GM21717 (cell line): ENCODE results near the gene RCOR3.
"Not testable (repeated sequence)": the region's sequence is repeated elsewhere in the genome, so short reads cannot be mapped to it uniquely, and the experiment has no call there.

ENCODE experiments used
- ATAC-seq: cut with Tn5 transposase; IDR thresholded peaks from one replicate; pipeline ENCODE4 v1.9.1; 2021; ENCODE audit warnings: mild to moderate bottlenecking, moderate library complexity; ENCODE audit not compliant: unreplicated experiment

Gene RCOR3

GRCh38 chr1:211259638-211260126, 516 bp downstream of the RCOR3 start:
- no peak for ATAC-seq

- ATAC-seq: peak; percentile 40
These were observed 1.3 kb downstream of the RCOR3 start for GRCh38 chr1:211260141-211261107.

DNA sequence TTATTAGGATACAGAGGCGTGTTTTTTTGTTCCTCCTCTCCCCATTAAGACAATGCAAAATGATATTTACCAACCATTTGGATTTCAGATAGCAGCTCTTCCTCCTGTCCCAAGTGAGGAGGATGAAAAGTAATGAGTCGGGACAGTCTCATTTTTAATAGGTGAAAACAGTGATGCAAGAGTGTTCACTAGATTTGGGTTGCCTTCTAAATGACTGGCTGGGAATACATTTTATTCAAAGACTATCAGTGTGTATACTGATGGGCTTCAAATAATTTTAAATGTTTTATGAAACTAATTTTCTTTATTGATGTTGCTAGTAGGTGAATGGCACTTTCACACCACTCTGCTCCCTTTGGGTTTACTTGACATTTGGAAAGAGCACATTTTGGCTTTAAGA, 2.1 kb downstream of the RCOR3 start:
- no peak for ATAC-seq

GRCh38 chr1:211263022-211263421, 3.9 kb downstream of the RCOR3 start:
- not testable (repeated sequence) for ATAC-seq

- ATAC-seq: no peak
These were observed 8.2 kb downstream of the RCOR3 start for GRCh38 chr1:211267204-211267857.

GRCh38 chr1:211279340-211279739, 20.2 kb downstream of the RCOR3 start:
- no peak for ATAC-seq

DNA sequence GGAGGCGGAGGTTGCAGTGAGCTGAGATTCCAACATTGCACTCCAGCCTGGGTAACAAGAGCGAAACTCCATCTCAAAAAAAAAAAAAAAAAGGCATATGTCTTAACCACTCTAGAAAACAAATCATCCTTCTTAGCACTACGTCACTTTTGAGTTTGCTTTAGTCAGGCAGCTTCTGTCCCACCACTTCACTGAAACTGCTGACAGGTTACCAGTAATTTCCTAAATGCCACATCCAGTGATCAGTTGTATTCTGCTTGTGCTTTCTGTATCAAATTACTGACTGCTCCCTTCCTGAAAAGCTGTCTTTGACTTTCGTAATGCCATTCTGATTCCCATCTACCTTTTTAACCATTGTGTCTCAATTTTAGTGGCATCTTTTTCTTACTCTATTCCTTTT, 21.7 kb downstream of the RCOR3 start:
- ATAC-seq: no peak

DNA sequence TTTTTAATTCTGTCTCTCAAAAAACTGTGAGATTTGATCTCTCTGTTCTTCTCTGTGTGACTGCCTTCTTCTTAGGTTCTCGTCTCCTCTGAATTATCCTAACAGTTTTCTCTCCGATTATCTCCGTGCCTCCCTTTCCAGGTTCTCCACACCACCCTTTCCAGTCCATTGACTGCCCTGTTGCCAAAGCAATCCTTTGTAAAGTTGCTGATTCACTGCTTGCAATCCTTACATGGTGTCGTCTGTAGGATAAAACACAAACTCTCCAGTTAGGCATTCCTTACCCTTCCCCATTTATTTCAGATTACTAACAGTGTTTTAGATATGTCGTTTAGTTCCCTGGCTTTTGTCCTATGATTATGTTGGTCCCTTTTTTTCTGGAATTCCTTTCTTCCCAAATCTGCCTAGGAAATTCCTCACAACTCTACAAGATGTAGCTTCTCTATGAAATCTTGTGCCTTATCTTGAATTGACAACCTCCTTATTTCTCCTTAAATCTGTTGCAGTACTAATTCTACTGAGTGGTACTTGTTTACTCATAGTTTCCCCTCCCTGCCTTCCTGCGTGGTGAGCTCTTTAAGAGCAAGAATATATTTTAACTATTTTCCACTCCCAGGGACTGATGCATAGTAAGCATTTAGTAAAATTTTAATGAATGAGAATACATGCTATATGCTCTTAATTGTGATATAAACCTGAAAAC, 22.3 kb downstream of the RCOR3 start:
- no peak for ATAC-seq

GRCh38 chr1:211282023-211282373, 22.8 kb downstream of the RCOR3 start:
- ATAC-seq: no peak

DNA sequence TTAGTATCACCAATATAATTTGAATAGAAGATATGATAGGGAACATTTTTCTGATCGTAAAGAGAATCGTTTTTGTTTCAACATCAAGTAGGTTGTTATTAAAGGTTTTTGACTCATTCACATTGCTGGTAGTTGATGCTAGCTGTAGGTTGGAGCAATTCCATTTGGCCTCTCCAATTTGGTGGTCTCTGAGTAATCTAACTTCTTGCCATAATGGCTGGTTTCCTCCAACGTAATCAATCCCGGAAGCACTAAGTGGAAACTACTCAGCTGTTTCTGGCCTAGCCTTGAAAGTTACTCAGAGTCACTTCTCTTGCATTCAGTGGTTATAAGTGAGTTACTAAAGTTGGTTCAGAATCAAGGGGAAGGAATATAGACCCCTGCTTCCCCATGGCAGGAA, 26.0 kb downstream of the RCOR3 start:
- ATAC-seq: no peak

DNA sequence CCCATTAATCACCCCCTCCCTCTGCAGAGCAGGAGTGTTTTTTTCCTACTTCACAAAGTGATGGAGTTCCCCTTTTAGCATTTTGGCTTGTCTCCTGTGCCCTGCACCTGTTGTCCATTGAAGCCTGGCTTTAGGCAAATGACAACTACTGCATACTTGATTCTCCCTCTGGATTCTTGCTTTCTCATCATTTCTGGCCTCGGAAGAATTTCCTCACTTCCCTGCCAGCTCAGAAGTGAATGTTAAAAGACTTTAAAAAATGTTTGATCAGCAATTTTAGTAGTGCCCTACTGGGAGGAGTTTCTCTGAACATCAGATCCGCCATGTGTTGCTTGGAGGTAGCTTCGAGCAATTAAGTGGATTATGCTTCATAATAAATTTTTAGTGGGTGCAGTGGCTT, 28.1 kb downstream of the RCOR3 start:
- ATAC-seq: no peak

- no peak for ATAC-seq
These were observed 33.2 kb downstream of the RCOR3 start for GRCh38 chr1:211292411-211292810.

- ATAC-seq: no peak
These were observed 37.2 kb downstream of the RCOR3 start for GRCh38 chr1:211296396-211296795.

DNA sequence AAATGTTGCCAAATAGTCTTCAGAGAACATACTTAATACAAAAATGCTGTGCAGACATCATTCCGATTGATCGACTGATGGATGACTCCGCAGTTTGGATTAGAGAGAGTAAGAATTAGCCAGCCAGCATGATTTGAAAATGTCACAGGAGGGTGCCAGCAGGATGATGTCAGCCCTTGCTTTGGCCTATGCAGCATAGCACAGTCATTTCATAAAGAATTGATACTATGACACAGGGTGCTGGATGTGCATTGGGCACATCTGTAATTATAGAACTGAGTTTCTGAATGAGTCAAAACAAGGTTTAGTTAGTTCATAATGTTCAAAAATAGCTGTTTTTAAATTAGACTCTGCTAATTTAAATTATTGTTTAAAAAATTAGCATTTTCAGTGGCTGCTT, 45.9 kb downstream of the RCOR3 start:
- ATAC-seq: peak; percentile 97

DNA sequence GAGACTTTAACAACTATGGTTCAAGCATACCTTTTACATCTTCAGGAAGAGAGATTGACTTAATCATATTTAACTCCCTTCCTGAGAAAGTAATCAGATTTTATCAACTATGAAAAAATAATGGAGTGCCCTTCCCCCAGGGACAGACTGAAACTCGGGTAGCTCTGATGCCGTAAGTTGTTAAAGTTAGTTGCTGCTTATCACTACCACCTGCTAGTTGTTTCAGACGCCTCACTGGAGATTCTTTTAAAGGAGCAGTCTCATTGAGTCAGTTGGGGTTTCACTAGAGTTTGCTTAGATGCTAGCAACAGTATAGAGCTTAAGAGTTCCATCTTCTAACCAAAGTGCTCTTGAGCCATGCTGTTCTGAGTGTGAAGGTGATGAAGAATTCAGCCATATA, 50.5 kb downstream of the RCOR3 start:
- ATAC-seq: no peak

GRCh38 chr1:211313392-211313791, 54.2 kb downstream of the RCOR3 start:
- no peak for ATAC-seq

DNA sequence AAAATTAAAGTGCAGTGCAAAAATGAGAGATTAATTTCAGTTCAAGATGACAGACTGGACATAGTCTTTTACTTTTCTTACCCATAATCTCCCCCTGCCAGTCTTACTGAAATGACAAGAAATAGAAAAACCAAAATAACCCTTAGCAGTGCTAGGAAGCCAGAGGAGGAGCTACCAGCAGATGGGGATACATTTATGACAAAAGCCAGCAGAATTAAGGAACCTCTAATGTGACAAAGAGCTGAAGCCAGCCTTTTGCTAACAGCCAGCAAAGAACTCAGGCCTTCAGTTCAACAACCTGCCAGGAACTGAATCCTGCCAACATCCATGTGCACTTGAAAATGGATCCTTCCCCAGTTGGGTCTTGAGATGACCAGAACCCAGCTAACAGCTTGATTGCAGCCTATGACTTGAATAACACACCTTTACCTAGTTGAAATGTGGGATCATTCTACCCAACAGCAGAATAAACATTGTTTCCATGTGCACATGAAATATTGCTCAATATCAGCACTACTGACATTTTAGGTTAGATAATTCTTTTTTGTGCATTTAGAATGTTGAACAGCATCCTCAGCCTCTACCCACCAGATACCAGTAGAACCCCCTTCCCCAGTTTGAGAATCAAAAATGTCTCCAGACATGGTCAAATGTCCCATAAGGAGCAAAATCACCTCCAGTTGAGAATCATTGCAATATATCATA, 59.6 kb downstream of the RCOR3 start:
- no peak for ATAC-seq

- no peak for ATAC-seq
These were observed 60.7 kb downstream of the RCOR3 start for GRCh38 chr1:211319892-211320291.

- no peak for ATAC-seq
These were observed 61.8 kb downstream of the RCOR3 start for GRCh38 chr1:211320980-211321379.

GRCh38 chr1:211321646-211322045, 62.5 kb downstream of the RCOR3 start:
- ATAC-seq: not testable (repeated sequence)
